Activated T-cell treated with anti-CD3 and anti-CD28 coated beads, Interleukin-2, amount 50 U/mL, for 24 hours (primary cell): ENCODE measurements around the gene PDE7B.

ENCODE experiments used
- DNase-seq: peaks from one replicate; pipeline ENCODE4 v3.0.0-alpha.2; 2020
- H3K27ac Mint-ChIP-seq: 2 replicates; pipeline ENCODE4 v1.8.0; 2020; ENCODE audit warnings: mild to moderate bottlenecking, mixed read lengths
- H3K27me3 Mint-ChIP-seq: 2 replicates; pipeline ENCODE4 v1.8.0; 2020; ENCODE audit warnings: mixed read lengths
- H3K36me3 Mint-ChIP-seq: 2 replicates; pipeline ENCODE4 v1.8.0; 2020; ENCODE audit warnings: low read depth, mixed read lengths
- H3K4me1 Mint-ChIP-seq: 2 replicates; pipeline ENCODE4 v1.8.0; 2020; ENCODE audit warnings: low read depth, mixed read lengths
- H3K4me3 Mint-ChIP-seq: 2 replicates; pipeline ENCODE4 v1.8.0; 2020; ENCODE audit warnings: mild to moderate bottlenecking, moderate library complexity, mixed read lengths
- H3K9me3 Mint-ChIP-seq: 2 replicates; pipeline ENCODE4 v1.8.0; 2020; ENCODE audit warnings: mixed read lengths

The PDE7B gene

DNA sequence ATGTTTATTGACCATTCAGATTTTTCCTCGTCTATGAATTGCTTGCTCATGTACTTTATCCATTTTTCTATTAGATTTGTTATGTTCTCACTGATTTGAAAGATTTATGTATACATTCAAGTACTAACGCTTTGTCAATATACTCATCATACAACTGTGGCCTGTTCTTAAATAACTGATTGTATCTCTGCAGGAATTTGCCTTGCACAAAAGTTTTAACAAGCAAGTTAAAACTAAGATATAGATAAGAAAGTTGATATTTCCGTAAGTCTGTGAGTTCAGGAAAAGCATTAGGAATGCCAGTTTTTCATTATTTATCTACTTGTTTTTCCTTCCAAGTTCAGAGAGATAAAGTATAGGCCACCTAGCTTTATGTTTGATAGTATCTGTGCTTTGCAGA is 95.2 kb downstream of the PDE7B start:
- Mint-ChIP-seq H3K27me3 (no peaks in the 10 kb centered on the region), H3K4me3 (no peak overlapping the region), H3K27ac (no peak overlapping the region)

DNA sequence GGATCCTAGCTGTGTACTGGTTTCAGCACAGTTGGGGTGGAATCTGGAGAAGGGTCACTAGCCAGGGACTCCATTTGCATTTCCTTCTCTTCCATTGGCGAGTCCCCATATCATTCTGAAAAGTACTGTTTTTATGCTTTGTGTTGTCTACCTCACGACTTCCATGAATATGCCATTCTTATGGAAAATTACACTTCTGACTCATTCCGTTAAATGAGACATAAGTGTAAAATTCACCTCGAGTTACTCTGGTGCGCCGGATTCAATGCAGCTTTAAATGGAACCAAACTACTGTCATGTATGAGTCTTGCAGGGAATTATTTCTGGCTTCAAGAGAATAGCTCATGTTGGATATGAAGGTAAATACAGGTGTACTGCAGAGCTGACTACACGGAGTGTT is 99.2 kb downstream of the PDE7B start:
- no peak for DNase-seq
- Mint-ChIP-seq H3K27me3 (no peaks in the 10 kb centered on the region), H3K4me1 (no peaks in the 10 kb centered on the region), H3K9me3 (no peaks in the 10 kb centered on the region), H3K36me3 (no peaks in the 10 kb centered on the region), H3K4me3 (no peak overlapping the region), H3K27ac (no peak overlapping the region)

More for the DNA sequence above, 95.2 kb downstream of the PDE7B start:
- H3K36me3 Mint-ChIP-seq = no peaks in the 10 kb centered on the region
- H3K9me3 Mint-ChIP-seq = no peaks in the 10 kb centered on the region
- DNase-seq = no peak
- H3K4me1 Mint-ChIP-seq = no peaks in the 10 kb centered on the region

DNA sequence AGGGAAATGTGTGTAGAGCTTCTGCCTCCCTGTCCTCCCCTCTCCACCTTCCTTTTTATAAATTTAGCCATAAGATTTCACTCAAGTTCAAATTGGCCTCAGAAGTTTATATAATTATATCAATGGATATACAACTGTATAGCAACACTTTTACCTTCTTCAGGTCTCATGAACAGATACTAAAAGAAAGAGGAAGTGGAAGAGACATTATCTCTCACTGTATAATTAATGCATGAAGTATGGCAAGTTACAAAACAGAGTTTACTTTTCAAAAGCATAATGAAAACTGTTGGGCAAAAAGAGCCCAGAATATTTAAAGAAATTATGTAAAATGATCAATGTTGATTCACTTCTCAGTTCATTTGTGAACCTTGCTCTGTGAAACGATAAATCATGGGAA is 99.7 kb downstream of the PDE7B start:
- no peaks in the 10 kb centered on the region for H3K27me3 Mint-ChIP-seq
- H3K27ac Mint-ChIP-seq = no peak overlapping the region
- H3K4me1 Mint-ChIP-seq = no peaks in the 10 kb centered on the region
- no peaks in the 10 kb centered on the region for H3K9me3 Mint-ChIP-seq
- H3K4me3 Mint-ChIP-seq = no peak overlapping the region
- no peaks in the 10 kb centered on the region for H3K36me3 Mint-ChIP-seq
- no peak for DNase-seq

DNA sequence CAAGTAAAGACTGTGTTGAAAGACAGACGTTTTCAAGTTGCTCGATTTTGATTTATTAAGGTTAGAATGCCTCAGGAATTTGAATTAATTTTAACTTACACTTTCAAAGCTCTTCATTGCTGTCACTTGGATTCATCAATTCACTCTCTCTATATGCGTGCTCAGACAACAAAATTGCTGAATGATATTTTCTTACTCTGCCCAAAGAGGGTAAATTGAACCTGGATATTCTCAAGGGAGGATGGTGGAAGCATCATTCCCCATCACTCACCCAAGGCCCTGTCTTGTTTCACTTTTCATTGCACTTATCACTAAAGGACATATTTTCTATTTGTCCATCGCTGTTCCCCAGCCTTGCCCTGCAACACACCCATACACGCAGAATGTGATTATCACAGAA is 102.3 kb downstream of the PDE7B start:
- H3K27me3 Mint-ChIP-seq = no peaks in the 10 kb centered on the region
- H3K9me3 Mint-ChIP-seq = no peaks in the 10 kb centered on the region
- H3K36me3 Mint-ChIP-seq = no peaks in the 10 kb centered on the region
- no peak overlapping the region for H3K4me3 Mint-ChIP-seq
- no peaks in the 10 kb centered on the region for H3K4me1 Mint-ChIP-seq
- no peak overlapping the region for H3K27ac Mint-ChIP-seq
- no peak for DNase-seq

DNA sequence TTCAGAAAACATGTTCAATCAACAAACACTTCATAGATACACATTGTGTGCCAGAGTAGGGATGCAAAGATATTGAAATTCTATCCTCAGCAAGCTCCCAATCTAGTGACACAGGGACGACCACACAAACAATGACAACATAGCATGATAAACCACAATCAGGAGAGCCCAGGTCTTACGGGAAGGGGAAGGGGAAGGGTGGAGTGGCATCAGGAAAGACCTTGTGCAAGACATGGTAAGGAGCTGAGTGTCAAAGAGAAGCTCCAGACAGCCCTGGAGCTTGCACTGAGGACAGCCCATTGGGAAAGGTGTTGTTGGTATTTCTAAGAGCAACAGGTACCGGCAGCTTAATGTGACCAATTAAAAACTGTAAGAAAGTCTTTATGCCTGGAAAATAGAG is 103.6 kb downstream of the PDE7B start:
- Mint-ChIP-seq H3K27me3 (no peaks in the 10 kb centered on the region), H3K4me3 (no peak overlapping the region), H3K27ac (no peak overlapping the region), H3K9me3 (no peaks in the 10 kb centered on the region), H3K4me1 (no peaks in the 10 kb centered on the region), H3K36me3 (no peaks in the 10 kb centered on the region)
- DNase-seq = no peak

DNA sequence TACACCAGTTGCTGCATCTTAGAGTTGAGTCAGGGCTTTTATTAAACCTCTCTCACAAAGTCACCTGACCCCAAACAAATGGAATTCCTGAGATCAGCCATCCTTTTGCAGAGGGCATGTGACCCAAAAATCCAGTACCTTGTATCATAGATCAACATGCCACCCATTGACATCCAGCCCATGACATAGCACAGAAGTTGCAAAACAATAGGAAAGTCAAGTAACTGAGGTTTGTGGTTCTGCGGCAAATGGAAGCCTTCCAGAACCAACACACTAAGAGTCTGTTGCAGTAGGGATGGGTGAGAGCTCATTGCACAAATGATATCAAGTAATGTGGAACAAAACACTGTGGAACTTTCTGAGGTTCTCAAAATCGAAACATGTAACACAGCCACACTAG is 111.2 kb downstream of the PDE7B start:
- no peak for DNase-seq
- peaks cover 10% of the 10 kb centered on the region for H3K9me3 Mint-ChIP-seq
- H3K27me3 Mint-ChIP-seq = no peaks in the 10 kb centered on the region
- H3K27ac Mint-ChIP-seq = no peak overlapping the region
- H3K4me3 Mint-ChIP-seq = no peak overlapping the region
- H3K4me1 Mint-ChIP-seq = no peaks in the 10 kb centered on the region
- no peaks in the 10 kb centered on the region for H3K36me3 Mint-ChIP-seq

DNA sequence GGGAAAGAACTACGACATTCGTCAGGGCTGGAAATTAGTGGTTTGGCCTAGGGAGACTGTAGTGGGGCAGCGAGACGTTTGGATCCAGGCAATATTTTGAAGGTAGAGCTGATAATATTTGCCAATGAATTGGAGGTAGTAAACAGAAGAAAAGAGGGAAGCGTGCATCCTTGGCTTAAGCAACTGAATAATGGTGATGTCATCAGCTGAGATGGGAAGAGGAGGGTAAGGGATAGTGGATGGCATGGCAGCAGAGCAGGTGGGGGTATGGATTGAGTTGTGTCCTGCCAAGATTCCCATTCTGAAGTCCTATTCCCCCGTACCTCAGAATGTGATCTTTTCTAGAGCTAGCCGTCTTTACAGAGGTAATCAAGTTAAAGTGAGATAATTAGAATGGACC is 119.2 kb downstream of the PDE7B start:
- no peak overlapping the region for H3K4me3 Mint-ChIP-seq
- no peak for DNase-seq

DNA sequence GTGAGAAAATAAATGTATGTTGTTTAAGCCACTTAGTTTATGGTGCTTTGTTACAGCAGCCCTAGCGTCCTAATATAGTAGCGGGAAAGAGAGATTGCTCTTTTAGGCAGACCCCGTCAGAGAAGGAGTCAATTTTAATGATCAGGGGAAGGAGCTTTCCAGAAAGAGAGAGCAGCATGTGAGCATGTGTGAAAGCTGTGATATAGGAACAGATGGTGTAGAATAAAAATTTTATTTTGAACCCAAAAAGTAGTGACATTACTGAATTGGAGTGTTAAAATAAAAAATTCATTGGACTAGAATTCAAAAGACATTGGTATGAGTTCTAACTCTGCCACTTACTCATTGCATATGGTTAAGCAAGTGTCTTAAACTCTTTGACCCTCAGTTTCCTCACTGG is 119.8 kb downstream of the PDE7B start:
- H3K27ac Mint-ChIP-seq = no peak overlapping the region
- no peaks in the 10 kb centered on the region for H3K27me3 Mint-ChIP-seq
- DNase-seq = no peak
- H3K36me3 Mint-ChIP-seq = no peaks in the 10 kb centered on the region
- no peaks in the 10 kb centered on the region for H3K4me1 Mint-ChIP-seq
- H3K4me3 Mint-ChIP-seq = no peak overlapping the region
- H3K9me3 Mint-ChIP-seq = no peaks in the 10 kb centered on the region

More for the DNA sequence above, 119.2 kb downstream of the PDE7B start:
- no peaks in the 10 kb centered on the region for H3K36me3 Mint-ChIP-seq
- no peak overlapping the region for H3K27ac Mint-ChIP-seq
- H3K9me3 Mint-ChIP-seq = no peaks in the 10 kb centered on the region
- H3K4me1 Mint-ChIP-seq = no peaks in the 10 kb centered on the region
- no peaks in the 10 kb centered on the region for H3K27me3 Mint-ChIP-seq

DNA sequence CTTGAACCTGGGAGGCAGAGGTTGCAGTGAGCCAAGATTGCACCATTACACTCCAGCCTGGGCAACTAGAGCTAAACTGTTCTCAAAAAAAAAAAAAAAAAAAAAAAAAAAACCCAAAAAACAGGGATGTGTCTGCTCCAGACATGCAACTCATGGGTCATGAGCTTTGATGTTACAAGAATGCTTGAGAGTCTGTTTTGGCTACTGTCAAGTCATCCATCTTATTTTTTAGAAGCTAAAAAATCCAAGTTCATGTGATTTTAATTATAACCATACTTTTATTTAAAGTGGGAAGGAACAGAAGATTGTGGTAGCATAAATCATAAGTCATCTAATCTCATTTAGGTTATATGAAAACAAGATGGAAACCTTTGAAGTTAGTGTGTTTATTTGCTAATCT is 120.6 kb downstream of the PDE7B start:
- DNase-seq = no peak
- Mint-ChIP-seq H3K9me3 (no peaks in the 10 kb centered on the region), H3K27ac (no peak overlapping the region), H3K36me3 (no peaks in the 10 kb centered on the region), H3K4me1 (no peaks in the 10 kb centered on the region), H3K27me3 (no peaks in the 10 kb centered on the region), H3K4me3 (no peak overlapping the region)

DNA sequence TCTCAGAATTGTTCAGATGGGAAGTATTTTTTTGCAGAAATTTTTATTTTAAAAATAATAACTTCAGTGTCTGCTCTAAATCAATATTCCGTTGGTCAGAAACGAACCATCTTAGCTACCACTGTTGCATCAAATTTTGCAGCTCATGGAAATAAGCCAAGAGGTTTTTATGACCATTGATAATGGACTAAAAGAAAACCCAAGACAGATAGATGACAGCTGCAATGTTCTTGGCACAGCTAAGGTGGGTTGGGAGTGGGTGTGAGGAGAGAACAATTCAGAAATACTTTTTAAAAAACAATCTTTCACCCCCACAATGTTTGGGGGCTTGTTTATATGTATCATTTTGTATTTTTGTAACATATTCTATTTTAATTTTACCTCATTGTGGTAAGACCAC is 121.1 kb downstream of the PDE7B start:
- Mint-ChIP-seq H3K36me3 (no peaks in the 10 kb centered on the region), H3K27ac (no peak overlapping the region), H3K27me3 (no peaks in the 10 kb centered on the region), H3K4me3 (no peak overlapping the region), H3K9me3 (no peaks in the 10 kb centered on the region), H3K4me1 (no peaks in the 10 kb centered on the region)
- no peak for DNase-seq

DNA sequence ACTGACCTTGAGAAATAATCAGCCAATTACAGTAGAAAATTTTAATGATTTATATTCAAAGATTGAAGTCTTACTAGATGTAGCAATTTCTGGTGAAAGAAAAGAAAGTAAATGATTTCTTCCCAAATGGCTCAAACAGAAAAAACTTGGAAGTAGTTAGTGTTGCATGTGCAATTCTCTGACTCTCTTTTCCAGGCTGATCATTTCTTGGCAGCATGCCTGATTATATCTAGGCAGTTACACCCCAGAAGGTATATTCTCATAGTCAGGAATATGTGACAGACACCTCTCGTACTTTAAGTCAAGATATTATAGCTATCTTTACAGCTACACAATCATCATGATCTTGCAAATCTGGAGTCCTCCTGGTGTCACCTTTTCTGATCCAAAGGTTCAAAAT is 122.9 kb downstream of the PDE7B start:
- no peak for DNase-seq
- Mint-ChIP-seq H3K27me3 (no peaks in the 10 kb centered on the region), H3K4me3 (no peak overlapping the region), H3K36me3 (no peaks in the 10 kb centered on the region), H3K4me1 (no peaks in the 10 kb centered on the region), H3K9me3 (no peaks in the 10 kb centered on the region), H3K27ac (no peak overlapping the region)

DNA sequence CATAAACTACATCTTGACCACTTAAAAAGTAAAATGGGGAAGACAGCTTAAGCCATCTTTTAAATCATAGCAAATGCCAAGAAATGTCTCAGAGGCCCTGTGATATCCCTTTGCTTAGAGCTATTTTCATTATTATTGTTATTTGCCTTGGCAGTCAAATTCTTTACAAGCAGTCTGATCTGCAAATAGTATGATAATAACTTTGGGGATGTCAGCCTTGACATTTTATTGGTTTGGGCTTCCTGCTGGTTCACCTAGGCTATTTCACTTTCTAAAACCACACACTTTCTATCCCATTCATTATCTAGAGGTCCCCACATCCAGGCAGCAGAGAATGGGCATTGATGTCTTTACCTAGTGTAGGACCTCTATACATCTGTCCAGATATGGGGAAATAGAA is 125.1 kb downstream of the PDE7B start:
- Mint-ChIP-seq H3K36me3 (no peaks in the 10 kb centered on the region), H3K9me3 (no peaks in the 10 kb centered on the region), H3K27me3 (no peaks in the 10 kb centered on the region), H3K27ac (no peak overlapping the region), H3K4me3 (no peak overlapping the region), H3K4me1 (no peaks in the 10 kb centered on the region)
- no peak for DNase-seq

DNA sequence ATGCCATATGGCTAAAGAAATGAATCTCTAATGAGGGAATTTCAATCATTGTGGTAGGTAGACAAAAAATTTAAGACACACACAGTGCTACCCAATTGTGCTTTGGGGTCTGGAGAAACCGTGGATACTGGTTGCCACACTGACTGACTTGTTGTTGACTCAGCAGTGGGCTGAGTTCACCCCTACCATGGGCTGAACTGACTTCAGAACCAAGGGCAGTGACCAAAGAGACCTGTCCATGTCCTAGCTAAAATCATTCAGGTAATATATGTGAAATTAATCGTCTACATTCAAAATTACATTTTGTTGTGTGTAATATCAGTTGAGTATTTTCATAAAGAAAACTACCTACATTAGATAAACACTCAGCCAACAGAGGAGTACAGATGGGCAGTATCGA is 131.6 kb downstream of the PDE7B start:
- Mint-ChIP-seq H3K36me3 (no peaks in the 10 kb centered on the region), H3K27me3 (peaks cover 3% of the 10 kb centered on the region), H3K27ac (no peak overlapping the region), H3K9me3 (no peaks in the 10 kb centered on the region), H3K4me3 (no peak overlapping the region), H3K4me1 (no peaks in the 10 kb centered on the region)
- DNase-seq = no peak

DNA sequence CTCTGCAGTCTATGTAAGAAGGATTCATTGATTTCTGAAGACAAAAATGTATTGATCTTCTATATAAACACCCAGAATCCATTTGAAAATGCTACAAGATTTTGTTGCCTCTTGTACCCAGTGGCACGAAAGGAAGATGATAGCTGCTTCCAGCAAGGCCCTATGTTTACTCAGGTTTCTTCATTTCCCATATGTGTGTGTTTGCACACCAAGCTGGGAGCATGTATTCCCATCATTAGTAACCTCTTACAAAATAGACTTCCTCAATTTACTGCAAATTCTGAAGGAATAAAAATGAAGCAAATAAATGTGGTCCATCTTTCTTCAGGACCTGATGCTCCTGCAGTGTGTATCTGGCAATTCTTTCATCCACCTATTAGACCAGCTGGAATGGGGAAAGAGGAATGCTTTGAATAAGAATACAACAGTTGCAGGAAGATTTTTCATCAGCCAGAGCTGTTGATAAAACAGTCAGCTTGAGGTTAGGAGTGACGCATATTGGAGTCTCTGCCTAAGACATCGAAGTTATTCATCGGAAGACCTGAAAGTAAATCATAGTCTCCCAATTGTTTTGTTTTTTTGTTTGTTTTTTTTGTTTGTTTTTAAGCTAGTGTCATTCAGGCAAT is 132.3 kb downstream of the PDE7B start:
- Mint-ChIP-seq H3K36me3 (no peaks in the 10 kb centered on the region), H3K9me3 (no peaks in the 10 kb centered on the region), H3K4me3 (no peak overlapping the region), H3K27me3 (peaks cover 3% of the 10 kb centered on the region), H3K4me1 (no peaks in the 10 kb centered on the region), H3K27ac (no peak overlapping the region)
- no peak for DNase-seq

DNA sequence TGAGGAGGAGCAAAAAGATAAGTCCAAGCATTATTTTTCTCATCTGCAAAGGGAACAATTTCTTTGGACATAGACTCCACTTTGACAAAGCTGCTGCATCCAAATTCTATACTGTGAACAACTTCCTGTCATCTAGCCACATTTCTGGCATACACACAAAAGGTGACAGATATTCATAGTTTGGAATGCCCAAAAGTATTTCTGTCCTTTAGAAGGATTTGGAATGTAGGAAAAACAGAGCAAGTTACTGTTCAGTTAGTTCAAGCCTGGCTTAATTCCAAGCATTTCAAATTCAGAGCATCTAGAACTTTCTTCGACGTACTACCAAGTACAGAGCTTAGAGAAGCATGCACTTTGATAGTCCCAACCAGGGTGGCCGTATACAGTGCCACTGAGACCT is 134.0 kb downstream of the PDE7B start:
- no peak overlapping the region for H3K27ac Mint-ChIP-seq
- H3K27me3 Mint-ChIP-seq = peaks cover 3% of the 10 kb centered on the region

DNA sequence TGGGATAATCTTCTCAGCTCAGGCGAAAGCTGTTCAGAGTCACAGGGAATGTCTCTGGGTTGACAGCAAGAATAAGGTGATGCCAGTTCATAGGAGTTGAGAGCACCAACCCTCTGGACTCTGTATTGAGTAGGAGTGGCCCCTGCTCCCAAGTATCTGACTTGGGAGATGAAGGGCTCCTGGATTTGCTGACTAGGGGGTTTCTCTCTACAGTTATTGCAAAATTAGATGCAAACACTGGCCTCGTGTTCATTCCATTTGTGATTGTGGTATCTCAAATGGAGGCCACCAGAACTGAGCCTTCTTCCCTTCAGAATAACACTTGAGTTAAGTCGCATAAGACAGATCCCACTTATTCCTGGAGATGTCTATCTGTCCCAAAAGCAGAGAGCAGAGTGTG is 135.7 kb downstream of the PDE7B start:
- Mint-ChIP-seq H3K27me3 (peaks cover 3% of the 10 kb centered on the region), H3K27ac (no peak overlapping the region), H3K4me3 (no peak overlapping the region)

More for the DNA sequence above, 134.0 kb downstream of the PDE7B start:
- no peaks in the 10 kb centered on the region for H3K9me3 Mint-ChIP-seq
- H3K36me3 Mint-ChIP-seq = no peaks in the 10 kb centered on the region
- no peaks in the 10 kb centered on the region for H3K4me1 Mint-ChIP-seq
- no peak for DNase-seq
- H3K4me3 Mint-ChIP-seq = no peak overlapping the region

More for the DNA sequence above, 135.7 kb downstream of the PDE7B start:
- Mint-ChIP-seq H3K9me3 (no peaks in the 10 kb centered on the region), H3K4me1 (no peaks in the 10 kb centered on the region), H3K36me3 (no peaks in the 10 kb centered on the region)
- no peak for DNase-seq
